Left lung (tissue), 10 donors: ENCODE measurements around the gene RNU1-4. TPM values are rescaled to one million over a fixed set of nuclear protein-coding genes. Genes with fewer than 3 reads are reported as not detected.
"Not testable (repeated sequence)": the region's sequence is repeated elsewhere in the genome, so short reads cannot be mapped to it uniquely, and the experiment has no call there.

Experiments
- ATAC-seq: fragments of 200-7000 bp; cut with Tn5 transposase; one replicate; pipeline ENCODE4 v1.9.1; 2020; ENCODE audit warnings: moderate library complexity
- DNase-seq, 4 donors: peaks; one replicate each; pipeline ENCODE4 v3.0.0-alpha.2; 2013 to 2020
- H3K27ac ChIP-seq, 2 donors: fragments of 200-600 bp; sonication (generic) in 1 of 2; one replicate each; pipeline versions ENCODE4 v1.5.0 to v1.8.0; 2020 to 2021
- H3K27me3 ChIP-seq, 2 donors: fragments of 200-600 bp; sonication (generic) in 1 of 2; one replicate each; pipeline versions ENCODE4 v1.5.0 to v1.8.0; 2020 to 2021
- H3K36me3 ChIP-seq, 2 donors: fragments of 200-600 bp; sonication (generic) in 1 of 2; one replicate each; pipeline versions ENCODE4 v1.5.0 to v1.8.0; 2020 to 2021
- H3K4me1 ChIP-seq, 2 donors: fragments of 200-600 bp; one replicate each; pipeline ENCODE4 v1.8.0; 2021
- H3K4me3 ChIP-seq, 2 donors: fragments of 200-600 bp; sonication (generic) in 1 of 2; one replicate each; pipeline versions ENCODE4 v1.5.0 to v1.8.0; 2020 to 2021; ENCODE audit warnings: mild to moderate bottlenecking in 1 of 2
- H3K9me3 ChIP-seq, 2 donors: fragments of 200-600 bp; sonication (generic) in 1 of 2; one replicate each; pipeline versions ENCODE4 v1.5.0 to v1.8.0; 2020 to 2021
- intact Hi-C, 2 donors: fragments of 100-400 bp; cut with DNase I; formaldehyde crosslinking; loops; one replicate each; pipeline versions ENCODE4 v1.11.2 to v1.14.2; 2022
- polyA plus RNA-seq, 6 donors: library from polyadenylated mRNA; unstranded; fragments of 120-200 nt; gene quantifications; one replicate each; pipeline ENCODE4 v1.2.1, GENCODE V29; 2013; ENCODE audit not compliant: insufficient read length in 6 of 6
- total RNA-seq, 2 donors: library from RNA; stranded (reverse); fragmentation: NEBNext Ultra II Directional; extraction: Animal tissue kit (Norgen Biotek cat#: 25700); gene quantifications; one replicate each; pipeline ENCODE4 v1.2.1, GENCODE V29; 2021
- donor health status: DM: no; HTN: yes; CAD: no.
- donor health status: DM: no; HTN: no; CAD: no.

Gene RNU1-4
- total and polyA plus RNA-seq, 8 donors, result 1.5 to 3,444 (median 2.8) TPM

DNA sequence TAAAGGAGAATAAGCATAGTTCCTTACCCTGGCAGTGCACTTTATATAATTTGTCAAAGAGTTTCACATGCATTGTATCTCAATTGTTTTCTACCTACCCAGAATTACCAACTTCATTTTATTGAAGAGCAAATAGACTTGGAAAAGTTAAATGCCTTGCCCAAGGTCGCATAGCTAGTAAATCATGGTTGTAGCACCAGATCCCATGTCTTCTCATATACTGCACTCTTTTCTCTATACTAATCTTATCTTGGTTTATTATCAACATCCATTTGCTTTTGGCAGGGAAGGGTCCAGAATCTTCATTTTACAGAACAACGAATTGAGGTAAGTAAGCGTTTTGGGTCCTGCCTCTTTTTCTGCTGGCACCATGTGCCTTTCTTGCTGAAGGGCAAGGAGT, 46.9 kb downstream of the RNU1-4 start:
- H3K4me3 ChIP-seq, intact Hi-C loops, H3K36me3 ChIP-seq, H3K4me1 ChIP-seq, H3K27me3 ChIP-seq, H3K27ac ChIP-seq, ATAC-seq, DNase-seq, H3K9me3 ChIP-seq: not testable (repeated sequence)

DNA sequence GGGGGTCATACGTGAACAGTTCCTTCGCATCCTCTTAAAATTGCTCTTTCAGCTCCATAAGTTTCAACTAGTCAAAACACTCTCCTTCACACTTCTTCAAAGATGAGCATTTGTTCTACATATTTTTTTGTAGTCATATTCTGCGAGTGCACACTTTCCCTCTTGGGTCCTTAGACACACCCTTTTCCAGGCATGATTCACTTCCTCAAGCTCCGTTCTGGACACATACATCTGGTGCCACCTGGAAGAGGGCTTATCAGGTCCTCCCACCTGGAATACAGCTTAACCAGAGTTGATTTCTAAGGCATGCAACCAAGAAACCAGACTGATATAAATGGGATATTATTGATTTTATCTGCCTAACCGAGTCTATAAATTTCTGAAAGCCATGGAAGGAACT, 47.4 kb downstream of the RNU1-4 start:
- H3K9me3 ChIP-seq, ATAC-seq, H3K27ac ChIP-seq, H3K4me1 ChIP-seq, H3K36me3 ChIP-seq, H3K27me3 ChIP-seq, H3K4me3 ChIP-seq, intact Hi-C loops, DNase-seq: not testable (repeated sequence)

Other genes with a start within 250 kb of the RNU1-4 start
- 1,000 to 10,000 TPM; 2,748 to 3,444 TPM for gene RNU1-1, start 226.2 kb upstream of the RNU1-4 start, total RNA-seq
- gene RNU1-1, start 226.2 kb upstream of the RNU1-4 start, polyA plus RNA-seq, result 1 to 10 TPM; 1.5 to 9.4 (median 2.1) TPM
- 10 to 100 TPM; 35.2 to 40.1 TPM for gene NBPF1, start 127.0 kb upstream of the RNU1-4 start, total RNA-seq
- 100 to 1,000 TPM in 5 of 6 donors, 10 to 100 TPM in 1; 98.9 to 125 (median 109) TPM for gene NBPF1, start 127.0 kb upstream of the RNU1-4 start, polyA plus RNA-seq
- 1,000 to 10,000 TPM; 2,748 to 3,444 TPM for gene RNU1-3, start 73.6 kb upstream of the RNU1-4 start, total RNA-seq
- gene RNU1-3, start 73.6 kb upstream of the RNU1-4 start, polyA plus RNA-seq, result 1 to 10 TPM; 1.5 to 9.4 (median 2.1) TPM
- gene RNU1-2, start 155.5 kb downstream of the RNU1-4 start, total RNA-seq, result 1,000 to 10,000 TPM; 2,748 to 3,444 TPM
- gene RNU1-2, start 155.5 kb downstream of the RNU1-4 start, polyA plus RNA-seq, result 1 to 10 TPM; 1.5 to 9.4 (median 2.1) TPM
- 10 to 100 TPM; 19.1 to 19.7 TPM for gene CROCC, start 181.4 kb downstream of the RNU1-4 start, total RNA-seq
- 10 to 100 TPM; 43.5 to 66.2 (median 58.3) TPM for gene CROCC, start 181.4 kb downstream of the RNU1-4 start, polyA plus RNA-seq
- gene MFAP2, start 240.1 kb downstream of the RNU1-4 start, total RNA-seq, result 10 to 100 TPM in 1 of 2 donors, 1 to 10 TPM in 1; 8.0 to 54.3 TPM
- gene MFAP2, start 240.1 kb downstream of the RNU1-4 start, polyA plus RNA-seq, result 100 to 1,000 TPM; 256 to 380 (median 302) TPM